Measurements from ENCODE around the gene ZBTB37. TPM values are rescaled to one million over a fixed set of nuclear protein-coding genes. Genes with fewer than 3 reads are reported as not detected.

ZBTB37 gene
- total and polyA plus RNA-seq, 4 donors, result 0.67 to 6.1 (median 3.3) TPM

DNA sequence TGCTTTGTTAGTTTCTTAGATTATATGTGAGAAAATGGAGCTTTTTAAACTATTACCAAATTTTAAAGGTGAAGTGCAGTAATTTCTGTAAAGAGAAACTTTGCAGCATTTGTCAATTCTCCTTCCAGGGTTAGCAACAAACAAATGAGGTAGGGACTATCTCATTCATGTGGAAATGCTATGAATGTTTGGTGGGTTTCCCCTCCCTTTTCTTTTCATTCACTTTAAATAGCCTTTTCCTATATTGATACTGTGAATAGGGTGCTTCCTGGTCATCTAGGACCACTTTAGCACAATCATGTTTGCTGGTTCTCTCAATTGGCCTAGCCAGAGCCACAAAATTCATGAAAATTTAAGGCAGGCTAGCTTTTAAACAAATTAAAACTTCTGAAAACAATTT is 20.6 kb downstream of the ZBTB37 start:
- H3K36me3 ChIP-seq (ENCODE audit: control insufficient read depth in 4 of 4, insufficient read depth in 3 of 4, low read depth in 1 of 4, low read length in 3 of 4), result peaks cover 2 to 17% (median 9%) of the 10 kb centered on the region in 4 donors
- H3K4me3 ChIP-seq (ENCODE audit: low read depth in 1 of 3, low read length in 3 of 3), result no peak overlapping the region
- no peak overlapping the region for H3K27ac ChIP-seq (ENCODE audit: low read depth in 1 of 2, low read length in 2 of 2)
- DNase-seq (ENCODE audit: low spot score), result no peak
- no peaks in the 10 kb centered on the region for H3K27me3 ChIP-seq (ENCODE audit: control insufficient read depth in 4 of 4, insufficient read depth in 4 of 4, low read length in 3 of 4)
- no peak overlapping the region for H3K9ac ChIP-seq (ENCODE audit: low read depth in 1 of 2, low read length in 2 of 2)
- no peaks in the 10 kb centered on the region for H3K9me3 ChIP-seq (ENCODE audit: control insufficient read depth in 4 of 4, low read length in 3 of 4)
- TF ChIP-seq EGR1 (IDR thresholded peaks at IDR 0.05; ENCODE audit: low read depth in 2 of 2) (no peak), HNF4G (IDR thresholded peaks at IDR 0.05) (no peak), NR2F2 (IDR thresholded peaks at IDR 0.05) (no peak), RAD21 (IDR thresholded peaks at IDR 0.05) (no peak), JUND (IDR thresholded peaks at IDR 0.05) (no peak), HNF4A (conservative IDR thresholded peaks at IDR 0.05) (no peak), TAF1 (conservative IDR thresholded peaks at IDR 0.05) (no peak), YY1 (IDR thresholded peaks at IDR 0.05) (no peak), FOXA2 (IDR thresholded peaks at IDR 0.05) (no peak), FOXA1 (IDR thresholded peaks at IDR 0.05) (no peak)
- TF ChIP-seq, protein P1, sequence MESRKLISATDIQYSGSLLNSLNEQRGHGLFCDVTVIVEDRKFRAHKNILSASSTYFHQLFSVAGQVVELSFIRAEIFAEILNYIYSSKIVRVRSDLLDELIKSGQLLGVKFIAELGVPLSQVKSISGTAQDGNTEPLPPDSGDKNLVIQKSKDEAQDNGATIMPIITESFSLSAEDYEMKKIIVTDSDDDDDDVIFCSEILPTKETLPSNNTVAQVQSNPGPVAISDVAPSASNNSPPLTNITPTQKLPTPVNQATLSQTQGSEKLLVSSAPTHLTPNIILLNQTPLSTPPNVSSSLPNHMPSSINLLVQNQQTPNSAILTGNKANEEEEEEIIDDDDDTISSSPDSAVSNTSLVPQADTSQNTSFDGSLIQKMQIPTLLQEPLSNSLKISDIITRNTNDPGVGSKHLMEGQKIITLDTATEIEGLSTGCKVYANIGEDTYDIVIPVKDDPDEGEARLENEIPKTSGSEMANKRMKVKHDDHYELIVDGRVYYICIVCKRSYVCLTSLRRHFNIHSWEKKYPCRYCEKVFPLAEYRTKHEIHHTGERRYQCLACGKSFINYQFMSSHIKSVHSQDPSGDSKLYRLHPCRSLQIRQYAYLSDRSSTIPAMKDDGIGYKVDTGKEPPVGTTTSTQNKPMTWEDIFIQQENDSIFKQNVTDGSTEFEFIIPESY (IDR thresholded peaks at IDR 0.05), result no peak
- TF ChIP-seq, protein P2, sequence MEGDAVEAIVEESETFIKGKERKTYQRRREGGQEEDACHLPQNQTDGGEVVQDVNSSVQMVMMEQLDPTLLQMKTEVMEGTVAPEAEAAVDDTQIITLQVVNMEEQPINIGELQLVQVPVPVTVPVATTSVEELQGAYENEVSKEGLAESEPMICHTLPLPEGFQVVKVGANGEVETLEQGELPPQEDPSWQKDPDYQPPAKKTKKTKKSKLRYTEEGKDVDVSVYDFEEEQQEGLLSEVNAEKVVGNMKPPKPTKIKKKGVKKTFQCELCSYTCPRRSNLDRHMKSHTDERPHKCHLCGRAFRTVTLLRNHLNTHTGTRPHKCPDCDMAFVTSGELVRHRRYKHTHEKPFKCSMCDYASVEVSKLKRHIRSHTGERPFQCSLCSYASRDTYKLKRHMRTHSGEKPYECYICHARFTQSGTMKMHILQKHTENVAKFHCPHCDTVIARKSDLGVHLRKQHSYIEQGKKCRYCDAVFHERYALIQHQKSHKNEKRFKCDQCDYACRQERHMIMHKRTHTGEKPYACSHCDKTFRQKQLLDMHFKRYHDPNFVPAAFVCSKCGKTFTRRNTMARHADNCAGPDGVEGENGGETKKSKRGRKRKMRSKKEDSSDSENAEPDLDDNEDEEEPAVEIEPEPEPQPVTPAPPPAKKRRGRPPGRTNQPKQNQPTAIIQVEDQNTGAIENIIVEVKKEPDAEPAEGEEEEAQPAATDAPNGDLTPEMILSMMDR (IDR thresholded peaks at IDR 0.05; ENCODE audit: low read depth, low read length, missing input control), result no peak
- H3K4me1 ChIP-seq (ENCODE audit: control insufficient read depth in 4 of 4, insufficient read depth in 4 of 4, low read length in 3 of 4), result no peaks in the 10 kb centered on the region

DNA sequence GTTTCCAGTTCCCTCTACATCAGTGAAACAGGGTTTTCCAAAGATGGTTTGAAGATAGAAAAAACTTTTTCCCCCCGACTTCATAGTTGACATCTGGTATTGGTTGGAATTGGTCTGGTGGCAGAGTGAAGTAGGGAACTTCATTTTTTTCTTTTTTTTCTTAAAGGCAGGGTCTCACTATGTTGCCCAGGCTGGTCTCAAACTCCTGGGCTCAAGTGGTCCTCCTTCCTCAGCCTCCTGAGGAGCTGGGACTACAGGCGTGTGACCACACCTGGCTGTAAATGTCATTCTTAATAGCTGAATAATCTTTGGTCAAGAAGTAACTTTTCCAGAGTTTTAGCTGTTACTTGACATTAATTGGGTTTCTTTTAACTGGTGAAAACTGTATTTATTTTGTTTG is 21.7 kb downstream of the ZBTB37 start:
- Histone ChIP-seq H3K27ac (ENCODE audit: low read depth in 1 of 2, low read length in 2 of 2) (no peak overlapping the region), H3K27me3 (ENCODE audit: control insufficient read depth in 4 of 4, insufficient read depth in 4 of 4, low read length in 3 of 4) (no peaks in the 10 kb centered on the region), H3K4me1 (ENCODE audit: control insufficient read depth in 4 of 4, insufficient read depth in 4 of 4, low read length in 3 of 4) (no peaks in the 10 kb centered on the region), H3K9ac (ENCODE audit: low read depth in 1 of 2, low read length in 2 of 2) (no peak overlapping the region), H3K36me3 (ENCODE audit: control insufficient read depth in 4 of 4, insufficient read depth in 3 of 4, low read depth in 1 of 4, low read length in 3 of 4) (peaks cover 2 to 20% (median 11%) of the 10 kb centered on the region in 4 donors), H3K4me3 (ENCODE audit: low read depth in 1 of 3, low read length in 3 of 3) (no peak overlapping the region), H3K9me3 (ENCODE audit: control insufficient read depth in 4 of 4, low read length in 3 of 4) (no peaks in the 10 kb centered on the region)
- TF ChIP-seq EGR1 (IDR thresholded peaks at IDR 0.05; ENCODE audit: low read depth in 2 of 2) (no peak), FOXA2 (IDR thresholded peaks at IDR 0.05) (no peak), HNF4A (conservative IDR thresholded peaks at IDR 0.05) (no peak), HNF4G (IDR thresholded peaks at IDR 0.05) (no peak), GABPA (IDR thresholded peaks at IDR 0.05 in 1 of 2, conservative IDR thresholded peaks at IDR 0.05 in 1 of 2) (no peak), FOXA1 (IDR thresholded peaks at IDR 0.05) (no peak), RXRA (IDR thresholded peaks at IDR 0.05) (no peak), TAF1 (conservative IDR thresholded peaks at IDR 0.05) (no peak), RAD21 (IDR thresholded peaks at IDR 0.05) (no peak)
- TF ChIP-seq, protein P3, sequence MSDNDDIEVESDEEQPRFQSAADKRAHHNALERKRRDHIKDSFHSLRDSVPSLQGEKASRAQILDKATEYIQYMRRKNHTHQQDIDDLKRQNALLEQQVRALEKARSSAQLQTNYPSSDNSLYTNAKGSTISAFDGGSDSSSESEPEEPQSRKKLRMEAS (IDR thresholded peaks at IDR 0.05), result no peak
- TF ChIP-seq, protein P4, sequence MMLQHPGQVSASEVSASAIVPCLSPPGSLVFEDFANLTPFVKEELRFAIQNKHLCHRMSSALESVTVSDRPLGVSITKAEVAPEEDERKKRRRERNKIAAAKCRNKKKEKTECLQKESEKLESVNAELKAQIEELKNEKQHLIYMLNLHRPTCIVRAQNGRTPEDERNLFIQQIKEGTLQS (IDR thresholded peaks at IDR 0.05), result no peak
- TF ChIP-seq, protein P5, sequence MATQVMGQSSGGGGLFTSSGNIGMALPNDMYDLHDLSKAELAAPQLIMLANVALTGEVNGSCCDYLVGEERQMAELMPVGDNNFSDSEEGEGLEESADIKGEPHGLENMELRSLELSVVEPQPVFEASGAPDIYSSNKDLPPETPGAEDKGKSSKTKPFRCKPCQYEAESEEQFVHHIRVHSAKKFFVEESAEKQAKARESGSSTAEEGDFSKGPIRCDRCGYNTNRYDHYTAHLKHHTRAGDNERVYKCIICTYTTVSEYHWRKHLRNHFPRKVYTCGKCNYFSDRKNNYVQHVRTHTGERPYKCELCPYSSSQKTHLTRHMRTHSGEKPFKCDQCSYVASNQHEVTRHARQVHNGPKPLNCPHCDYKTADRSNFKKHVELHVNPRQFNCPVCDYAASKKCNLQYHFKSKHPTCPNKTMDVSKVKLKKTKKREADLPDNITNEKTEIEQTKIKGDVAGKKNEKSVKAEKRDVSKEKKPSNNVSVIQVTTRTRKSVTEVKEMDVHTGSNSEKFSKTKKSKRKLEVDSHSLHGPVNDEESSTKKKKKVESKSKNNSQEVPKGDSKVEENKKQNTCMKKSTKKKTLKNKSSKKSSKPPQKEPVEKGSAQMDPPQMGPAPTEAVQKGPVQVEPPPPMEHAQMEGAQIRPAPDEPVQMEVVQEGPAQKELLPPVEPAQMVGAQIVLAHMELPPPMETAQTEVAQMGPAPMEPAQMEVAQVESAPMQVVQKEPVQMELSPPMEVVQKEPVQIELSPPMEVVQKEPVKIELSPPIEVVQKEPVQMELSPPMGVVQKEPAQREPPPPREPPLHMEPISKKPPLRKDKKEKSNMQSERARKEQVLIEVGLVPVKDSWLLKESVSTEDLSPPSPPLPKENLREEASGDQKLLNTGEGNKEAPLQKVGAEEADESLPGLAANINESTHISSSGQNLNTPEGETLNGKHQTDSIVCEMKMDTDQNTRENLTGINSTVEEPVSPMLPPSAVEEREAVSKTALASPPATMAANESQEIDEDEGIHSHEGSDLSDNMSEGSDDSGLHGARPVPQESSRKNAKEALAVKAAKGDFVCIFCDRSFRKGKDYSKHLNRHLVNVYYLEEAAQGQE (IDR thresholded peaks at IDR 0.05), result no peak
- TF ChIP-seq, protein P2 (IDR thresholded peaks at IDR 0.05; ENCODE audit: low read depth, low read length, missing input control), result no peak
- 97% methylated on average over 2 of the region's 2 CpGs for WGBS
- DNase-seq (ENCODE audit: low spot score), result no peak
